ENCODE results near the gene ARHGAP26. TPM values are rescaled to one million over a fixed set of nuclear protein-coding genes. Genes with fewer than 3 reads are reported as not detected.

Gene ARHGAP26
- total RNA-seq, 4 donors from 2014 or later = 28.2 to 52.3 (median 37.9) TPM

DNA sequence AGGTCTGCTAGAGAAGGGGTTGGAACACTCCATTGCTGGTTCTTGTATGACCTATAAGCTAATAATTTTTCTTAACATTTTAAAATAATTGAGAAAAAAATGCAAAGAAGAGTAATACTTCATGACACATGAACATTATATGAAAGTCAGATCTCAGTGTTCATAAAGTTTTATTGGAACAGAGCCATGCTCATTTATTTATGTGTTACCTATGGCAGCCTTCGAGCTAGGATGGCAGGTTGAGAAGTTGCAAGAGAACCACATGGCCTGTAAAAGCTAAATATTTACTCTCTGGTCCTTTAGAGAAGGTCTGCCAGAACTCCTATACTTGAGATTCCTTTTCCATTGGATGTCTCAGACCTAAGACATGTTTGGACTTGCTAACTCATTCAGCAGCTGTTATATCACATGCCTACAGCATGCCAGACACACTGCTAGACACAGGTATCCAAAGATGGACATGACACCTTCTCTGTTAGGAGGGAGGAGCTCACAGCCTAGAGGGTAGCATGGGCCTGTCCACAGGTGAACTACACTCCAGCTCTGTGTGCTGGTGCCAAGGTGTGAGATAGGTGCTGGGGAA is 304.3 kb downstream of the ARHGAP26 start:
- no peaks in the 10 kb centered on the region for H3K4me1 ChIP-seq
- no peaks in the 10 kb centered on the region for H3K27me3 ChIP-seq
- 89 to 90% methylated on average over 1 of the region's 1 CpG for WGBS, 2 donors
- TF ChIP-seq POLR2A (IDR thresholded peaks at IDR 0.05) (no peak), CTCF (IDR thresholded peaks at IDR 0.05) (no peak)
- H3K27ac ChIP-seq = no peak overlapping the region
- H3K4me3 ChIP-seq (replicated peaks in 1 of 3) = no peak overlapping the region
- intact Hi-C loops (cut with DNase I) = no loop called here
- no peak for DNase-seq
- no peaks in the 10 kb centered on the region for H3K9me3 ChIP-seq
- H3K36me3 ChIP-seq = no peaks in the 10 kb centered on the region

DNA sequence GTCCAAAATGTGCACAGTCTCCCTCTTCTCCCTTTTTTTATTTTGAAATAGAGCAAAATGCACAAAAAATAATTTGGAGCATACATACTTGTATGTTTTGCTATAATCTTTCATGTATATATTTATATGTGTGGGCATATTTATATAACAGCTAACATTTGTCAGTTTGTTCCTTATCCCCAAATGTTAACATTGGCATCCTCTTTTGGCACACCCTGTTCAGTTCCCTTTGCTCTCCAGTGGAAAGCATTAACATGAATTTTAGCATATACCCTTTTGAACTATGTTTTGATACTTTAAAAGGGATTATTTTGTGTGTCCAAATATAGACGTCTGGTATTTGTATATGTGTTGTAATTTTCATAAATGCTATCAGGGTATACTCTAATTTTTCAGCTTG is 306.2 kb downstream of the ARHGAP26 start:
- TF ChIP-seq POLR2A (IDR thresholded peaks at IDR 0.05) (no peak), CTCF (IDR thresholded peaks at IDR 0.05) (no peak)
- Histone ChIP-seq H3K4me1 (no peaks in the 10 kb centered on the region), H3K9me3 (no peaks in the 10 kb centered on the region), H3K27me3 (no peaks in the 10 kb centered on the region), H3K27ac (no peak overlapping the region), H3K36me3 (no peaks in the 10 kb centered on the region), H3K4me3 (replicated peaks in 1 of 3) (no peak overlapping the region)
- intact Hi-C loops (cut with DNase I) = no loop called here
- no peak for DNase-seq
- 86 to 88% methylated on average over 1 of the region's 1 CpG for WGBS, 2 donors

DNA sequence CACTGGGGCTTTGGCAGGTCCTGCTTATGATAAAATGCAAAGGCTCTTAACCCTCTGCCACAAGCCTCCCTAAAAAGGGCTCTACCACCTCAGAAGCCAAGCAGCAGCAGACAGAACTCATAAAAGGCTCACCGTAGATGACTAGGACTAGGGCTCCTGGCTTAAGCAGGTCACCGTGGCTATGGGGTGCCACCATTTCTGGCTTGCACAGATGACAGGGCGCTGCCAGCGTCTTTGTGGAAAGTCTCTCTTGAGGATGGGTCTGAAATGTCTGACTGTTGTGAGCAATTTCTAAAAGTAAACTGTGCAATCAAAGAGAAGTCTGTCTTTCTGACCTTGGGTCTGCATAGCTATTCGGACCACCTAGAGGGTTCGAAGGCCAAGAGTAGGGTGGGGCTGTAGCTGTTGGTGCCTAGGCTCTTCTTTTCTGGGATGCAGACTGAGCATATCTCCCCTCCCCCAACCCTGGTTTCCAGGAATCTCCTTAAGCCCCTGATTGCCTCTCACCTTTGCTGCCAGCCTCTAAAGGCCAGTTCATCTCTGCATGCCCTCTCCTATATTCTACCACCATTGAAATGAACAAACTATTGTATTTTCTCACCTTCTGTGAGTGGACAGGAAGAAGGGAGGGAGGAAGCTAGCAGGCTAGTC is 307.4 kb downstream of the ARHGAP26 start:
- Histone ChIP-seq H3K27ac (no peak overlapping the region), H3K4me3 (replicated peaks in 1 of 3) (no peak overlapping the region), H3K9me3 (no peaks in the 10 kb centered on the region), H3K4me1 (no peaks in the 10 kb centered on the region), H3K27me3 (no peaks in the 10 kb centered on the region), H3K36me3 (no peaks in the 10 kb centered on the region)
- DNase-seq = no peak
- WGBS, 2 donors = 94 to 98% methylated on average over 6 of the region's 6 CpGs
- TF ChIP-seq CTCF (IDR thresholded peaks at IDR 0.05) (no peak), POLR2A (IDR thresholded peaks at IDR 0.05) (no peak)
- intact Hi-C loops (cut with DNase I) = no loop called here

DNA sequence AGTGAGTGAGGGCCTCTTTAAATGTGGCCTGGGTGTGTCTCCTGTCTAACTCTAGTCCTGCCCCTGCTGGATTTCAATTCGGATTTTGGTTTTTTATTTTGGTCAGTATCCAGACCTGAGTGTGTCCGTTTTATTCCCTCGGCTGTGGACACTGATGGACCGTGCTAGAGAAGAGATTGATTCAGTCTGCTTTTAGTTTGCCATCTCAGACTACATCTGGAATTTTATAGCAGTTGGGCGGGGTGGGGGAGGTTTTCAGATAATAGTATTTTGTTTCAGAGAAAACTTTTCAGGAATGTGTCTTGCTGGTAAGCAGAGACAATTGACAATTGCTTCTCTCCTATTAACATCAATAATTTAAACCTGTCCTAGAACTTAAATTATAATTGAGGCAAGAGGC is 308.1 kb downstream of the ARHGAP26 start:
- H3K9me3 ChIP-seq = no peaks in the 10 kb centered on the region
- TF ChIP-seq CTCF (IDR thresholded peaks at IDR 0.05) (no peak), POLR2A (IDR thresholded peaks at IDR 0.05) (no peak)
- H3K36me3 ChIP-seq = no peaks in the 10 kb centered on the region
- intact Hi-C loops (cut with DNase I) = no loop called here
- no peaks in the 10 kb centered on the region for H3K4me1 ChIP-seq
- H3K27me3 ChIP-seq = no peaks in the 10 kb centered on the region
- no peak overlapping the region for H3K4me3 ChIP-seq (replicated peaks in 1 of 3)
- DNase-seq = no peak
- whole genome bisulfite sequencing, 2 donors = 75 to 86% methylated on average over 5 of the region's 5 CpGs
- no peak overlapping the region for H3K27ac ChIP-seq

DNA sequence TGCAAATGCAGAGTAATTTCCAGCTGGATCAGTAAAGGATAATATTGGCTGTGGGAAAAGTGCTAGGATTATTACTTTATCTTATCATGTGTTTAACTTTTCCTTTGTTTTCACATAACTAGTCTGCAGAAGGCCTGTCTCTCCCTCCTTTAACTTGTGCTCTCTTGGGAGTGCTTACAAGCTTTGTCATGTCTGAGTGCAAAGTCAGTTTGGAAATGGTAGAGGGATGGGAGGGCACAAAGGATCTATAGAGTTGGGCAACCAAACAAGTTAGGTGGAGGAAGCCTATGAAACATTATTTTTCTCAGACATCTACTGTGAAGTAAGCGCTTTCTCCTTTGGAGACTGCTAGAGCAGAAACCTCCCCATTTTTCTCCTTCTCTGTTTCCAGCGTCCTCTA is 308.8 kb downstream of the ARHGAP26 start:
- TF ChIP-seq POLR2A (IDR thresholded peaks at IDR 0.05) (no peak), CTCF (IDR thresholded peaks at IDR 0.05) (no peak)
- Histone ChIP-seq H3K4me3 (replicated peaks in 1 of 3) (no peak overlapping the region), H3K36me3 (no peaks in the 10 kb centered on the region), H3K4me1 (no peaks in the 10 kb centered on the region), H3K27me3 (no peaks in the 10 kb centered on the region), H3K27ac (no peak overlapping the region), H3K9me3 (no peaks in the 10 kb centered on the region)
- DNase-seq = no peak
- WGBS, 2 donors = 96 to 100% methylated on average over 2 of the region's 2 CpGs
- intact Hi-C loops (cut with DNase I) = no loop called here
